Esophagus squamous epithelium (tissue), 5 donors: ENCODE data around the gene XPA. TPM values are rescaled to one million over a fixed set of nuclear protein-coding genes. Genes with fewer than 3 reads are reported as not detected.

ENCODE experiments used
- DNase-seq: peaks from one replicate; lab custom pipeline; 2025; lab: John Stamatoyannopoulos, UW
- H3K27ac ChIP-seq, 4 donors: fragments of 200-600 bp; sonication (generic); one replicate each; pipeline ENCODE4 v1.5.1; 2016 to 2019; ENCODE audit warnings: mild to moderate bottlenecking in 1 of 4
- H3K27me3 ChIP-seq, 4 donors: fragments of 200-600 bp; sonication (generic); 1 replicate in 3 of 4; 2 replicates in 1 of 4; pipeline versions ENCODE4 v1.5.1 to v1.6.0; 2017 to 2021; ENCODE audit warnings: antibody characterized with exemption in 1 of 4
- H3K36me3 ChIP-seq, 3 donors: fragments of 200-600 bp; sonication (generic); one replicate each; pipeline ENCODE4 v1.5.1; 2016 to 2019
- H3K4me1 ChIP-seq, 3 donors: fragments of 200-600 bp; sonication (generic); one replicate each; pipeline ENCODE4 v1.5.1; 2017 to 2019
- H3K4me3 ChIP-seq, 4 donors: fragments of 200-600 bp; sonication (generic); 1 replicate in 3 of 4; 2 replicates in 1 of 4; pipeline ENCODE4 v1.5.1; 2016 to 2019; ENCODE audit warnings: mild to moderate bottlenecking in 2 of 4, moderate library complexity in 1 of 4
- H3K9me3 ChIP-seq, 3 donors: fragments of 200-600 bp; sonication (generic); one replicate each; pipeline ENCODE4 v1.5.1; 2016 to 2019
- POLR2A ChIP-seq, 4 donors: fragments of 450-650 bp; IDR thresholded peaks; one replicate each; pipeline ENCODE4 v1.6.1; 2017; ENCODE audit warnings: antibody characterized with exemption in 4 of 4, mild to moderate bottlenecking in 4 of 4, moderate library complexity in 3 of 4
- WGBS, 2 donors: methylation state at CpG; one replicate each; pipeline ENCODE4 v1.1.5; 2018; 5-methylcytosine and 5-hydroxymethylcytosine counted together
- intact Hi-C: fragments of 100-400 bp; cut with DNase I; formaldehyde crosslinking; loops from one replicate; pipeline ENCODE4 v1.15.0; 2022
- total RNA-seq, 4 donors: library from RNA; depleted of rRNA; stranded (reverse); fragments of >200 nt; gene quantifications; one replicate each; pipeline ENCODE4 v1.1.0, GENCODE V29; 2016
- TF ChIP-seq, protein P1 (sequence below), 6 experiments: fragments of 450-650 bp in 4 of 6; fragments of 200-600 bp in 2 of 6; sonication (generic) in 2 of 6; IDR thresholded peaks; one replicate each; pipeline ENCODE4 v1.5.1; 2016 to 2019; ENCODE audit warnings: antibody characterized with exemption in 6 of 6, mild to moderate bottlenecking in 4 of 6, moderate library complexity in 4 of 6
- donor health status: DM: yes; HTN: yes; CAD: no.

The XPA gene
- total RNA-seq, 4 donors from 2014 or later, result 8.5 to 14.5 (median 10.3) TPM

DNA sequence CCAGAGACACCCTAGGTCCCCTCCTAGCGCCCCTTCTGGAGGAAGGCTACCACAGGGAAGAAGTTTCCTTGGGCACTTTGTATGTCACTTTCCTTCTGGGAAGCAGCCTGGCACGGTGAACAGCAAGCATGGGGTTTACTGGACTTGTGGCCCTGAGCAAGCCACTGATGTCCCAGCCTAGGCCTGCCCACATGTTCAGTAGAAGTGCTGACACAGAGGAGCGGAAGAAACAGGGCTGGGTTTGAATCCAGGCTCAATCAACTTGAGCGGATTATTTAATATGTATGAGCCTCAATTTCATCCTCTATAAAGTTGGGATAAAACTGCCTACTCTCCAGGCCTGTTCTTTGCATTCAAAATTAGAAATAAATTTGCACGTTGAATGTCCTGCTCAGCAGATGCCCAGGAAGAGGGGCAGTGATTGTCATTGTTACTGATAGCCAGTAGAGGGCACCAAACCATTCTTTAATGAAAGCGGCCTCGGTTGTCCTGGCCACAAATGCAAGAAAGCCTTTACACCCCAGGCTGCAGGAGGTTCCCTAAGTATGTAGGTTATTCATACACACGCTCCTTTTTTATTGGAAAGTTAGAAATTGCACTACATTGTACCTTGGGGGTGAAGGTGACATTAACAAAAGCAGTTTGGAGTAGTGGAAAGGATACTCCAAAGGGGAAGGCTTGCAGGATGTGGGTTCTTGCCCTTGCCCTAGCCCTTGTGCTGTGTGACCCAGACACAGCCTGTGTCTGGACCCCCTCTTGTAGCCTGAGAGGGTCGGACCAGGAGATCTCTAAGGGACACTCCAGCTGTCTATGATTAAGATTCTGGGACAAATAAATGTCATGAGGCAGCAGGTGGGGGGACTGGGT, 13.4 kb upstream of the XPA start:
- WGBS, 2 donors, result 0 to 24% methylated on average over 6 to 9 of the region's 9 CpGs
- intact Hi-C loops, result loop anchor here (5.0 kb wide), 1 partner anchor 192 kb away; no protein-coding TSS in a partner anchor
- H3K4me1 ChIP-seq, result peaks cover 0 to 24% (median 0%) of the 10 kb centered on the region in 3 donors
- no peak overlapping the region for H3K4me3 ChIP-seq
- no peak overlapping the region for H3K27ac ChIP-seq
- H3K27me3 ChIP-seq, result peaks cover 0 to 27% (median 0%) of the 10 kb centered on the region in 4 donors
- TF ChIP-seq, protein P1, sequence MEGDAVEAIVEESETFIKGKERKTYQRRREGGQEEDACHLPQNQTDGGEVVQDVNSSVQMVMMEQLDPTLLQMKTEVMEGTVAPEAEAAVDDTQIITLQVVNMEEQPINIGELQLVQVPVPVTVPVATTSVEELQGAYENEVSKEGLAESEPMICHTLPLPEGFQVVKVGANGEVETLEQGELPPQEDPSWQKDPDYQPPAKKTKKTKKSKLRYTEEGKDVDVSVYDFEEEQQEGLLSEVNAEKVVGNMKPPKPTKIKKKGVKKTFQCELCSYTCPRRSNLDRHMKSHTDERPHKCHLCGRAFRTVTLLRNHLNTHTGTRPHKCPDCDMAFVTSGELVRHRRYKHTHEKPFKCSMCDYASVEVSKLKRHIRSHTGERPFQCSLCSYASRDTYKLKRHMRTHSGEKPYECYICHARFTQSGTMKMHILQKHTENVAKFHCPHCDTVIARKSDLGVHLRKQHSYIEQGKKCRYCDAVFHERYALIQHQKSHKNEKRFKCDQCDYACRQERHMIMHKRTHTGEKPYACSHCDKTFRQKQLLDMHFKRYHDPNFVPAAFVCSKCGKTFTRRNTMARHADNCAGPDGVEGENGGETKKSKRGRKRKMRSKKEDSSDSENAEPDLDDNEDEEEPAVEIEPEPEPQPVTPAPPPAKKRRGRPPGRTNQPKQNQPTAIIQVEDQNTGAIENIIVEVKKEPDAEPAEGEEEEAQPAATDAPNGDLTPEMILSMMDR (IDR thresholded peaks at IDR 0.05), result peak; percentile 71 to 90 (median 86)
- no peak for TF ChIP-seq POLR2A (IDR thresholded peaks at IDR 0.05)
- DNase-seq, result no peak
- H3K9me3 ChIP-seq, result no peaks in the 10 kb centered on the region
- H3K36me3 ChIP-seq, result no peaks in the 10 kb centered on the region

DNA sequence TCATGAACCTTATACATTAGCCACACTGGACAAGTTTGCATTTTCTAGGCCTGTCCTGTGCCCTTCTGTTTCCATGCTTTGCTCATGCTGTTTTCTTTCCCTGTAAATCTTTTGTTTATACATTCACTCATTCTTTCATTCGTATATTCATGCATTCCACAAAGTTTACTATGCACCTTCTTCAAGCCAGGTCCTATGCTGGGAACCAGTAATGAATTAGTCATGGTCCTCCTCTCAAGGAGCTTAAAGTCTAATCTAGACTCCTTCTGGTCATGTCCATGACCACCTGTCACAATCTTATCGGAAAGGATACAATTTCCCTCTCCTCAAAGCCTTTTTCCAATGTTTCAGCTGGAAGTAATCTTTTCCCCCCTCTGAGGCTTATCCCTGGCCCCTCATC, 9.1 kb upstream of the XPA start:
- no peak overlapping the region for H3K27ac ChIP-seq
- no peak for DNase-seq
- no peaks in the 10 kb centered on the region for H3K9me3 ChIP-seq
- no peak overlapping the region for H3K4me3 ChIP-seq
- peaks cover 0 to 33% (median 4%) of the 10 kb centered on the region in 3 donors for H3K4me1 ChIP-seq
- H3K27me3 ChIP-seq, result peaks cover 0 to 21% (median 0%) of the 10 kb centered on the region in 4 donors
- H3K36me3 ChIP-seq, result no peaks in the 10 kb centered on the region
- intact Hi-C loops, result no loop called here
- 62 to 71% methylated on average over 2 of the region's 2 CpGs for WGBS, 2 donors
- TF ChIP-seq POLR2A (IDR thresholded peaks at IDR 0.05), result no peak
- TF ChIP-seq, protein P1 (IDR thresholded peaks at IDR 0.05), result no peak

DNA sequence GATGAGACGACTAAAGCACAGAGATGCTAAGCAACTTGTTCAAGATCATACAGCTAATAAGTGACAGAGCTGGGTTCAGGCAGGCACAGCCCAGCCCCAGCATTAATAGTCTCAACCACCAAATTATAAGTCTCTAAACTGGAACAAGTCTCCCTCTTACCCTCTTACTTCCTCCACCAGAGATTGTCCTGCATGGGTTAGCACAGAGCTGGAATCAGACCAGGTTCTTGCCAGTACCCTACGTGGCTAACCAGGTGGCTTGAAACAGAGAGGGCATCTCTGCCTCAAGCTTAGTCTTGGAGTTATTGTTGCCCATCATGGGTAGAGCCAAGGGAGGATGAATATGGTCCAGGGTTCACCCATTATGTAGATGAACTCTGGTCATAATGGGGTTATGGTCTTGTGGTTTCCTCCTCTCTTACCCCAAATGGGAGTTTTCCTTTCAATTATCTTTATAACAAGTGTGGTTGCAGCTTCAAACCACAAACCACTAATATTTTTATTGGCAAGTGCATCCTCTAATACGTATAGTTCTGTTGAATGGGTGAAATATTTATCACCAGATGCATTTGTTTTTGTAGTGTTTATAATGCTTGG, 8.3 kb upstream of the XPA start:
- WGBS, 2 donors, result 24 to 40% methylated on average over 3 of the region's 3 CpGs
- H3K27ac ChIP-seq, result no peak overlapping the region

DNA sequence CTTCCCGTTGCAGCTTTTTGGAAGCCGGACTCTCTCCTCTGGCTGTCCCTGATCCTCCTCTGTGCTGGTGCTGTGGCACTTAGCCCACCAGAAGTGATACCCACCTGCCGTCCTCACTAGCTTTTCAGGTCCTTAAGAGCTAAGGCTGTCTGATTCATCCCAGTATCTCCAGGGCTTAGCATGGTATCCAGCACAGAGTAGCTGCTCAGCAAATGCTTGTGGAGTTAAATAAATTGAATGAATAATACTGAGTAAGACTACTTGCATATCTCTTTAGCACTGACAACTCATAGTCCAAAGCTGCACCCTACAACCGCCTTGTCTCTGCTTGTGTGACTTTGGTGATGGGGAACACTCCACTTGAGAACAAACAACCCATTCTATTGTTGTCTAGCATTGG, 7.7 kb upstream of the XPA start:
- Histone ChIP-seq H3K36me3 (no peaks in the 10 kb centered on the region), H3K4me3 (no peak overlapping the region), H3K27me3 (peaks cover 0 to 10% (median 0%) of the 10 kb centered on the region in 4 donors), H3K4me1 (peaks cover 0 to 24% (median 4%) of the 10 kb centered on the region in 3 donors), H3K27ac (peak overlapping the region in 3 of 4 donors; percentile 67 to 86 (median 81)), H3K9me3 (no peaks in the 10 kb centered on the region)
- no peak for TF ChIP-seq POLR2A (IDR thresholded peaks at IDR 0.05)
- TF ChIP-seq, protein P1 (IDR thresholded peaks at IDR 0.05), result no peak
- DNase-seq, result no peak
- intact Hi-C loops, result no loop called here
- WGBS, 2 donors, result 64 to 76% methylated on average over 4 of the region's 4 CpGs

More for the DNA sequence above, 8.3 kb upstream of the XPA start:
- no peak for DNase-seq
- Histone ChIP-seq H3K4me3 (no peak overlapping the region), H3K36me3 (no peaks in the 10 kb centered on the region), H3K27me3 (peaks cover 0 to 15% (median 0%) of the 10 kb centered on the region in 4 donors), H3K9me3 (no peaks in the 10 kb centered on the region), H3K4me1 (peaks cover 0 to 25% (median 4%) of the 10 kb centered on the region in 3 donors)
- intact Hi-C loops, result no loop called here
- no peak for TF ChIP-seq POLR2A (IDR thresholded peaks at IDR 0.05)
- TF ChIP-seq, protein P1 (IDR thresholded peaks at IDR 0.05), result no peak

GRCh38 chr9:97704345-97704677, 7.2 kb upstream of the XPA start:
- no peaks in the 10 kb centered on the region for H3K9me3 ChIP-seq
- H3K27ac ChIP-seq, result peak overlapping the region; percentile 67 to 86 (median 74)
- no peak for TF ChIP-seq POLR2A (IDR thresholded peaks at IDR 0.05)
- TF ChIP-seq, protein P1 (IDR thresholded peaks at IDR 0.05), result no peak
- H3K4me3 ChIP-seq, result no peak overlapping the region
- 32 to 35% methylated on average over 3 of the region's 3 CpGs for WGBS, 2 donors
- intact Hi-C loops, result no loop called here
- H3K27me3 ChIP-seq, result peaks cover 0 to 4% (median 0%) of the 10 kb centered on the region in 4 donors
- no peak for DNase-seq
- peaks cover 0 to 24% (median 4%) of the 10 kb centered on the region in 3 donors for H3K4me1 ChIP-seq
- no peaks in the 10 kb centered on the region for H3K36me3 ChIP-seq
